OCI-LY1 (cell line): ENCODE measurements around the gene ZDHHC12.
A peak's percentile ranks its signal among the peaks of the same experiment; 100 is the strongest.

Experiments used
- H2AFZ ChIP-seq: fragments of 200-600 bp; sonication (generic), shearing (Covaris generic); 2 replicates; pipeline ENCODE4 v1.6.0; 2014; ENCODE audit warnings: antibody characterized with exemption, mild to moderate bottlenecking, low read length
- H3F3A ChIP-seq: fragments of 200-600 bp; sonication (generic), shearing (Covaris generic); 2 replicates; pipeline ENCODE4 v1.6.0; 2014; ENCODE audit warnings: mild to moderate bottlenecking, antibody characterized with exemption, low read length, moderate library complexity; ENCODE audit not compliant: insufficient read depth
- H3K27ac ChIP-seq: fragments of 200-600 bp; sonication (generic); 2 replicates; pipeline ENCODE4 v1.5.1; 2014; ENCODE audit warnings: low read length, mixed run types, mild to moderate bottlenecking, low read depth; ENCODE audit not compliant: poor library complexity, severe bottlenecking
- H3K27me3 ChIP-seq: fragments of 200-600 bp; sonication (generic); 2 replicates; pipeline ENCODE4 v1.6.0; 2014; ENCODE audit warnings: antibody characterized with exemption, mild to moderate bottlenecking, low read length, moderate library complexity; ENCODE audit not compliant: insufficient read depth
- H3K36me3 ChIP-seq: fragments of 200-600 bp; sonication (generic); 2 replicates; pipeline ENCODE4 v1.6.1; 2014; ENCODE audit warnings: mild to moderate bottlenecking, antibody characterized with exemption, low read length, moderate library complexity, mixed read lengths; ENCODE audit not compliant: insufficient read depth
- H3K4me1 ChIP-seq: fragments of 200-600 bp; sonication (generic); 2 replicates; pipeline ENCODE4 v1.5.1; 2014; ENCODE audit warnings: mild to moderate bottlenecking, low read length, moderate library complexity; ENCODE audit not compliant: insufficient read depth, severe bottlenecking
- H3K4me2 ChIP-seq: fragments of 200-600 bp; sonication (generic), shearing (Covaris generic); 2 replicates; pipeline ENCODE4 v1.6.1; 2014; ENCODE audit warnings: low read length
- H3K4me3 ChIP-seq: fragments of 200-600 bp; sonication (generic); 2 replicates; pipeline ENCODE4 v1.5.1; 2014; ENCODE audit warnings: low read length, low read depth, mild to moderate bottlenecking, mixed read lengths; ENCODE audit not compliant: poor library complexity, severe bottlenecking
- H3K79me2 ChIP-seq: fragments of 200-600 bp; shearing (Covaris generic); 2 replicates; pipeline ENCODE4 v1.6.1; 2016; ENCODE audit warnings: mixed run types, low read length, mixed read lengths; ENCODE audit not compliant: insufficient read depth
- H3K9ac ChIP-seq: fragments of 200-600 bp; sonication (generic), shearing (Covaris generic); 2 replicates; pipeline ENCODE4 v1.6.1; 2014; ENCODE audit warnings: mild to moderate bottlenecking, low read length, mixed read lengths
- H3K9me2 ChIP-seq: fragments of 200-600 bp; sonication (generic), shearing (Covaris generic); 2 replicates; pipeline ENCODE4 v1.6.1; 2014; ENCODE audit warnings: low read depth, mild to moderate bottlenecking, low read length, mixed read lengths
- H3K9me3 ChIP-seq: fragments of 200-600 bp; shearing (Covaris generic); 2 replicates; pipeline ENCODE4 v1.6.1; 2014; ENCODE audit warnings: low read length, mixed read lengths
- H4K20me1 ChIP-seq: fragments of 200-600 bp; sonication (generic), shearing (Covaris generic); 2 replicates; pipeline ENCODE4 v1.6.0; 2016; ENCODE audit warnings: mild to moderate bottlenecking, low read length; ENCODE audit not compliant: insufficient read depth
- EZH2 ChIP-seq: fragments of 200-600 bp; sonication (generic), shearing (Covaris generic); IDR thresholded peaks from 2 replicates; pipeline ENCODE4 v1.8.0; 2017; ENCODE audit warnings: borderline replicate concordance, mixed run types, mild to moderate bottlenecking, antibody characterized with exemption, low read length, moderate library complexity, mixed read lengths
- TF ChIP-seq, protein P1 (sequence below): fragments of 200-600 bp; sonication (generic), shearing (Covaris generic); IDR thresholded peaks from 2 replicates; pipeline ENCODE4 v1.5.1; 2017; ENCODE audit warnings: mild to moderate bottlenecking, antibody characterized with exemption, low read length, moderate library complexity, mixed read lengths

The ZDHHC12 gene

GRCh38 chr9:128729302-128729701 is 5.4 kb upstream of the ZDHHC12 start:
- Histone ChIP-seq H3K4me2 (no peak overlapping the region), H2AFZ (no peak overlapping the region), H3K9me2 (no peaks in the 10 kb centered on the region), H3K9ac (no peak overlapping the region), H3K9me3 (no peaks in the 10 kb centered on the region), H3K27me3 (no peaks in the 10 kb centered on the region), H3K36me3 (peaks cover 7% of the 10 kb centered on the region; the same call in 1 of the 2 replicates), H3K4me1 (peaks cover 30% of the 10 kb centered on the region), H3K4me3 (no peak overlapping the region), H3F3A (0 out of 2 replicates have a peak, but pooled peaks cover 4% of the 10 kb centered on the region), H3K27ac (no peak overlapping the region), H4K20me1 (no peaks in the 10 kb centered on the region), H3K79me2 (no peaks in the 10 kb centered on the region)
- no peak for TF ChIP-seq EZH2
- TF ChIP-seq, protein P1, sequence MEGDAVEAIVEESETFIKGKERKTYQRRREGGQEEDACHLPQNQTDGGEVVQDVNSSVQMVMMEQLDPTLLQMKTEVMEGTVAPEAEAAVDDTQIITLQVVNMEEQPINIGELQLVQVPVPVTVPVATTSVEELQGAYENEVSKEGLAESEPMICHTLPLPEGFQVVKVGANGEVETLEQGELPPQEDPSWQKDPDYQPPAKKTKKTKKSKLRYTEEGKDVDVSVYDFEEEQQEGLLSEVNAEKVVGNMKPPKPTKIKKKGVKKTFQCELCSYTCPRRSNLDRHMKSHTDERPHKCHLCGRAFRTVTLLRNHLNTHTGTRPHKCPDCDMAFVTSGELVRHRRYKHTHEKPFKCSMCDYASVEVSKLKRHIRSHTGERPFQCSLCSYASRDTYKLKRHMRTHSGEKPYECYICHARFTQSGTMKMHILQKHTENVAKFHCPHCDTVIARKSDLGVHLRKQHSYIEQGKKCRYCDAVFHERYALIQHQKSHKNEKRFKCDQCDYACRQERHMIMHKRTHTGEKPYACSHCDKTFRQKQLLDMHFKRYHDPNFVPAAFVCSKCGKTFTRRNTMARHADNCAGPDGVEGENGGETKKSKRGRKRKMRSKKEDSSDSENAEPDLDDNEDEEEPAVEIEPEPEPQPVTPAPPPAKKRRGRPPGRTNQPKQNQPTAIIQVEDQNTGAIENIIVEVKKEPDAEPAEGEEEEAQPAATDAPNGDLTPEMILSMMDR = no peak

DNA sequence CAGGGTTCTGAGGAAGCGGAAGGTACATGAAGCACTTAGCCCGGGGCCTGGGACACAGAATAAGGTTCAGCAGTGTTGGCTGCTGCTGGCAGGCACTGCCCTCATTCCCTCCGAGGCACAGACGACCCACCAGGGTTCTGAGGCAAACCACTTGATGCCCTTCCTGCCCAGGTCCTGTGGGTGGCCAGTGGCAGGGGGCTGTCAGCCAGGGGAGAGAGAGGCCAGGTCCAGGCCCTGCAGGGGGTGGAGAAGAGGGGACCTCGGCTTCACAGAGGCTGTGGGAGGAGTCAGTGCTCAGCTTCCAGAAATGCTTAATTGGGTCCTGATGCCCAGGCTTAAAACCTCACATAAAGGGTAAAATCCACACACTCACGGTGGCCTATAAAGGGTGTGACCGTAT is 4.4 kb upstream of the ZDHHC12 start:
- Histone ChIP-seq H3K36me3 (peaks cover 7% of the 10 kb centered on the region; the same call in 1 of the 2 replicates), H3K9ac (no peak overlapping the region), H3K9me2 (no peaks in the 10 kb centered on the region), H3K4me3 (no peak overlapping the region), H3K27ac (no peak overlapping the region), H3K79me2 (no peaks in the 10 kb centered on the region), H4K20me1 (no peaks in the 10 kb centered on the region), H3K27me3 (no peaks in the 10 kb centered on the region), H3F3A (0 out of 2 replicates have a peak, but pooled peaks cover 4% of the 10 kb centered on the region), H2AFZ (no peak overlapping the region), H3K9me3 (no peaks in the 10 kb centered on the region), H3K4me1 (peaks cover 31% of the 10 kb centered on the region), H3K4me2 (no peak overlapping the region; the same call in 1 of the 2 replicates)
- no peak for TF ChIP-seq EZH2
- TF ChIP-seq, protein P1 = no peak

- Histone ChIP-seq H3K4me3 (no peak overlapping the region), H4K20me1 (no peaks in the 10 kb centered on the region), H3K9ac (no peak overlapping the region), H3K4me1 (peaks cover 34% of the 10 kb centered on the region), H3K9me3 (no peaks in the 10 kb centered on the region), H3K27ac (peak overlapping the region; percentile 38), H3F3A (0 out of 2 replicates have a peak, but pooled peaks cover 4% of the 10 kb centered on the region), H3K36me3 (peaks cover 7% of the 10 kb centered on the region; the same call in 1 of the 2 replicates), H3K9me2 (no peaks in the 10 kb centered on the region), H3K27me3 (no peaks in the 10 kb centered on the region), H2AFZ (no peak overlapping the region), H3K4me2 (peak overlapping the region; percentile 8; the same call in 1 of the 2 replicates), H3K79me2 (no peaks in the 10 kb centered on the region)
- no peak for TF ChIP-seq EZH2
- TF ChIP-seq, protein P1 = no peak
Observed at GRCh38 chr9:128727640-128728248, 3.8 kb upstream of the ZDHHC12 start.
